Measurements from ENCODE around the gene NAPSA.

The NAPSA gene

GRCh38 chr19:50313812-50314536 is 51.5 kb downstream of the NAPSA start:
- DNase-seq: no peak

- no peak for DNase-seq
Measured at GRCh38 chr19:50312967-50313811, 52.2 kb downstream of the NAPSA start.

- no peak for DNase-seq
Measured at GRCh38 chr19:50311723-50312635, 53.5 kb downstream of the NAPSA start.

GRCh38 chr19:50310759-50311465 is 54.5 kb downstream of the NAPSA start:
- no peak for DNase-seq

GRCh38 chr19:50309396-50310125 is 55.9 kb downstream of the NAPSA start:
- DNase-seq: no peak

GRCh38 chr19:50308991-50309390 is 56.4 kb downstream of the NAPSA start:
- DNase-seq: no peak

All from CD4-positive, alpha-beta T cell treated with Interferon gamma for 1 hour (primary cell).